H1 (cell line): Measurements from ENCODE around the gene LTA4H. TPM values are rescaled to one million over a fixed set of nuclear protein-coding genes. Genes with fewer than 3 reads are reported as not detected.

ENCODE experiments used
- NANOG ChIP-seq: IDR thresholded peaks from 2 replicates; pipeline ENCODE4 v1.6.1; 2011; ENCODE audit warnings: low read length, low read depth, mild to moderate bottlenecking, inconsistent platforms; ENCODE audit not compliant: insufficient read depth, poor library complexity, severe bottlenecking
- polyA plus RNA-seq, 7 experiments: library from polyadenylated mRNA; depleted of rRNA in 3 of 7; stranded (reverse) in 5 of 7; unstranded in 2 of 7; fragments of >200 nt in 5 of 7; fragments of 200-250 nt in 2 of 7; gene quantifications; 1 replicate in 5 of 7; 2 replicates in 1 of 7; 4 replicates in 1 of 7; pipeline versions ENCODE4 v1.2.1 to v1.2.3, GENCODE V29; 2011 to 2013; ENCODE audit warnings: missing spikeins in 2 of 7, mixed read lengths in 2 of 7
- total RNA-seq: library from RNA; stranded (reverse); fragmentation: NEBNext Ultra II Directional; extraction: Animal tissue kit (Norgen Biotek cat#: 25700); gene quantifications from 2 replicates; pipeline ENCODE4 v1.2.1, GENCODE V29; 2021

LTA4H gene
- total and polyA plus RNA-seq, 2 of the 8 experiments (the other 6 are each of a cell fraction or from before 2014, with no cell fraction given): 106 to 167 TPM

DNA sequence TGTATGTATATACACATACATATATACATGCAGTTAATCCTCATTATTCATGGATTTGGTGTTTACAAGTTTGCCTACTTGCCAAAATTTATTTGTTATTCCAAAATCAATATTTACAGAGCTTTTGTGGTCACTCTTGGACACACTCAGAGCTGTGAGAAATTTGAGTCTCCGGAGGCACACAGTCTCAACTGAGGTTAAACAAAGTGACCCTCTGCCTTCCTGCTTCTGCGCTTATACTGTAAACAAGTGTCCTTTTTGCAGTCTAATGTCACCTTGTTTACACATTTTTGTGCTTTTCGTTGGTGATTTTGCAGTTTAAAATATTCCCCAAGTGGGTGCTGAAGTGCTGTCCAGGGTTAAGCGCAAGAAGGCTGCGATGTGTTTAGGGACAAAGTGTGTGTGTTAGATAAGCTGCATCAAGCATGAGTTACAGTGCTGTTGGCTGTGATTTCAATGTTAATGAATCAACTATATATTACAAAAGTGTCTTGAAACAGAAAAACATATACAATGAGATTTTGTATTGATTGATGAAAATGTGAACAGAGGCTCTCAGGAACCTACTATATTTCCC lies 13.1 kb upstream of the LTA4H start (continued):
- TF ChIP-seq NANOG: no peak
